SU-DHL-6 (cell line): Measurements from ENCODE around the gene SYTL1.

ENCODE experiments used
- EZH2phosphoT487 ChIP-seq: fragments of 200-600 bp; sonication (generic), shearing (Covaris generic); conservative IDR thresholded peaks from 2 replicates; pipeline ENCODE4 v1.6.1; 2018; ENCODE audit warnings: mild to moderate bottlenecking, antibody characterized with exemption, low read length, moderate library complexity, mixed read lengths
- TF ChIP-seq, protein P1 (sequence below): fragments of 200-600 bp; sonication (generic); IDR thresholded peaks from one replicate; pipeline ENCODE4 v1.5.1; 2017; ENCODE audit warnings: antibody characterized with exemption, mild to moderate bottlenecking, low read length, moderate library complexity; ENCODE audit not compliant: insufficient read depth, poor library complexity, severe bottlenecking

DNA sequence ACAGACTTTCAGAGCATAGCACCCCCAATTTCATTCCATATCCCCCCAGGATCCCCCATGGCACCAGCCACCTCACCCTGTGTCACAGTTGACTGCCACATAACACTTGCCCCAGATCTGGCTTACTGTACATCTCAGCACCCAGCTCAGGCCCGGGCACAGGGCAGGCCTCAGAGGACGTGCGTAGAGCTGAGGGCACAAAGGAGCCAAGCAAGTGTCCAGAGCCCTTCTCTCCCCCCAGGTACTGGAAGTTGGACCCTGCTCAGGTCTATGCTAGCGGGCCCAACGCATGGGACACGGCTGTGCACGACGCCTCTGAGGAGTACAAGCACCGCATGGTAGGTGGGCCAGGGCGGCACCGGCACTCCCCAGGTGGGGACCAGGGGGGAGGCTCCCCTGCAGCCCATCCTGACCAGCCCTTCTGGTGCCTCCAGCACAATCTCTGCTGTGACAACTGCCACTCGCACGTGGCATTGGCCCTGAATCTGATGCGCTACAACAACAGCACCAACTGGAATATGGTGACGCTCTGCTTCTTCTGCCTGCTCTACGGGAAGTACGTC lies 8.0 kb upstream of the SYTL1 start:
- TF ChIP-seq, protein P1, sequence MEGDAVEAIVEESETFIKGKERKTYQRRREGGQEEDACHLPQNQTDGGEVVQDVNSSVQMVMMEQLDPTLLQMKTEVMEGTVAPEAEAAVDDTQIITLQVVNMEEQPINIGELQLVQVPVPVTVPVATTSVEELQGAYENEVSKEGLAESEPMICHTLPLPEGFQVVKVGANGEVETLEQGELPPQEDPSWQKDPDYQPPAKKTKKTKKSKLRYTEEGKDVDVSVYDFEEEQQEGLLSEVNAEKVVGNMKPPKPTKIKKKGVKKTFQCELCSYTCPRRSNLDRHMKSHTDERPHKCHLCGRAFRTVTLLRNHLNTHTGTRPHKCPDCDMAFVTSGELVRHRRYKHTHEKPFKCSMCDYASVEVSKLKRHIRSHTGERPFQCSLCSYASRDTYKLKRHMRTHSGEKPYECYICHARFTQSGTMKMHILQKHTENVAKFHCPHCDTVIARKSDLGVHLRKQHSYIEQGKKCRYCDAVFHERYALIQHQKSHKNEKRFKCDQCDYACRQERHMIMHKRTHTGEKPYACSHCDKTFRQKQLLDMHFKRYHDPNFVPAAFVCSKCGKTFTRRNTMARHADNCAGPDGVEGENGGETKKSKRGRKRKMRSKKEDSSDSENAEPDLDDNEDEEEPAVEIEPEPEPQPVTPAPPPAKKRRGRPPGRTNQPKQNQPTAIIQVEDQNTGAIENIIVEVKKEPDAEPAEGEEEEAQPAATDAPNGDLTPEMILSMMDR: no peak
- TF ChIP-seq EZH2phosphoT487: no peak
